8988T (cell line): Measurements from ENCODE around the gene SLC5A12.
"Not testable (repeated sequence)": the region's sequence is repeated elsewhere in the genome, so short reads cannot be mapped to it uniquely, and the experiment has no call there.

ENCODE experiments used
- DNase-seq: peaks from one replicate; pipeline ENCODE4 v3.0.0; 2011

SLC5A12 gene

DNA sequence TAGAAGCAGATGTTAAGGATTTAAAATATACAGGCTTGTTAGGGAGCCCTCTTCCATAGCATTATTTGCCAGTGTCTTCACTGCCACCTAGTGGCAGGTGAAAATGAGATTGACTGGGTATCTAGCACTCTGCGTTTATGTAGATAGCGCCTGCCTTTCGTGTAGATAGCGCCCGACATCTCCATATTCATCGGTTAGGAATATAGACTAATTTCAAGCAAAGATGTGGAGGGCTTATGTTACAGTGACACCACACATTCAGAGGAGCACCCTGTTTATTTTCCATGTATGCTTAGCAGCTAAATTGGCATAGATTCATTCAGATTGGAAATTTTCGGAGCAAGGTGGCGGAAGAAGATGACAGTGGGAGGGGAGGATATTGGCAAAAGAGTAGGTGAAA lies 72.0 kb downstream of the SLC5A12 start:
- DNase-seq = peak; percentile 16

DNA sequence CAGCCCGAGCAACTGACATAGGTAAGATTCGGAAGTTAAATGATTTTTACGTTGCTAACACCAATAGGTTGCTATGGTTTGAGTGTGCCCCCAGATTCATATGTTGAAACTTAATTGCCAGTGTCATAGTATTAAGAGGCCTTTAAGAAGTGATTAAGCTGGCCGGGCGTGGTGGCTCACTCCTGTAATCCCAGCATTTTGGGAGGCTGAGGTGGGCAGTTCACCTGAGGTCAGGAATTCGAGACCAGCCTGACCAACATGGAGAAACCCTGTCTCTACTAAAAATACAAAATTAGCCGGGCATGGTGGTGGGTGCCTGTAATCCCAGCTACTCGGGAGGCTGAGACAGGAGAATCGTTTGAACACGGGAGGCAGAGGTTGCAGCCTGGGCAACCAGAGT lies 78.5 kb downstream of the SLC5A12 start:
- DNase-seq = not testable (repeated sequence)

GRCh38 chr11:26632691-26633159 lies 89.1 kb downstream of the SLC5A12 start:
- DNase-seq = no peak

DNA sequence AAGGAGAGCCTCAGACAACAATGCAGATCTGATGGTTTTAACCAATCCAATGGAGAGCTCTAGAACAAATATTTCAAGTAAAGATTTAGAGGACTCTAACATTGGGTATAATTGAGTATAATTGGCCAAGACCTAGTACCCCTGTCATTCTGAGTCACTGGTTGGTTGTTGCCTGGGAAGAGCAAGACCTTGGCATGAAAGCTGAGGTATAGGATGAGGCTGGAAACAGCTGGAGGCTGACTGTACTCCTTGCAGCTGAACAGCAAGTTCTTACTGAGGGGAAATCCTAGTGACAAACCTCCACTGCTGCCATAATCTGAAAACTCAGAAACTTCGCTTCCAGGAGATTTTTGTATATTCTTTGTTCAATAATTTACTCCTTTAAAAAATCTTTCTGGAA lies 95.5 kb downstream of the SLC5A12 start:
- no peak for DNase-seq

GRCh38 chr11:26623076-26623659 lies 98.7 kb downstream of the SLC5A12 start:
- DNase-seq = no peak

DNA sequence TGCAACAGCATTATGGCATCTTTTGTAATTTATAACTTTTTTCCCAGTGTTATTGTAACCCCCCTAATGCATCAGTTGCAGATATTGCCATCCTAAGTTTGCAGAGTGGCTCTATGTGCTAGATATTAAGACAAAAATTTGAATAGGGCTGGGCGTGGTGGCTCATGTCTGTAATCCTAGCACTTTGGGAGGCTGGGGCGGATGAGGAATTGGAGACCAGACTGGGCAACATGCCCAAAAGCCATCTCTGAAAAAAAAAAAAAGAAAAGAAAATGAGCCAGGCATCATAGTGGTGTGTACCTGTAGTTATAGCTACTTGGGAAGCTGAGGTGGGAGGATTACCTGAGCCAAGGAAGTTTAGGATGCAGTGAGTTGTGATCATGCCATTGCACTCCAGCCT lies 99.7 kb downstream of the SLC5A12 start:
- DNase-seq = no peak

- peak; percentile 49 for DNase-seq
These were observed 100.7 kb downstream of the SLC5A12 start for GRCh38 chr11:26621132-26621531.

DNA sequence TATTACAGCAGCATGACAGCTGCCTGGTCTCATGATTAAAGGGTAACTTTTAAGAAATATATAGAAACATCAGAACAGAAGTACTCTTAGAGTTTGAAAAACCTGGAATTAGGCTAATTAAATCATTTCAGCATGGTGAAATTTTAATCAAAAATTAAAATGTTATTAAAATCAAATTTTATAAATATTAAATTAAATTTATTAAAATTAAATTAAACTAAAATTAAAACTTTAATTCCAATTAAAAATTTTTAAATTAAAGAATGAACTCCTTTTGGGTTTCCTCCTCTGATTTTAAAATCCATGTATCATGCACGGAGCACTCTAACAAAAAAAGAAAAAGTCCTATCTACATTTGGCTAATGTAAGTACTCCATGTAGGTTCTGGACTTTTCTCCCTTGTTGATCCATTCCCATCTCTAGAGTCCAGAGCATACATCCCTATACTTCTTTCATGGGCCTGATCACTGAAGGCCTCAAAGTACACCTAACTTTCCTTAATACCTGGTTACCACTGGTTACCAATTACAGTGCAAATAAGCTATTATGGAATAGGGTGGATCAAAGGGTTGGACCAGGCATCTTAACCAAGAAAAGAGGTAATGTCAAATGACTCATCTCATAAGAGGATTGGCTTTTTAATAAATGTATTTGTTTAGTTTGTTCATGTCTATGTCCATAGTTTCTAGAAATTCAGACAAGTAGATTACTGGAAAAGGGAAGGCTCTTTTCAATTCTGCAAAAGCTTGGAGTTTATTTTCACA lies 101.4 kb downstream of the SLC5A12 start:
- DNase-seq = no peak

DNA sequence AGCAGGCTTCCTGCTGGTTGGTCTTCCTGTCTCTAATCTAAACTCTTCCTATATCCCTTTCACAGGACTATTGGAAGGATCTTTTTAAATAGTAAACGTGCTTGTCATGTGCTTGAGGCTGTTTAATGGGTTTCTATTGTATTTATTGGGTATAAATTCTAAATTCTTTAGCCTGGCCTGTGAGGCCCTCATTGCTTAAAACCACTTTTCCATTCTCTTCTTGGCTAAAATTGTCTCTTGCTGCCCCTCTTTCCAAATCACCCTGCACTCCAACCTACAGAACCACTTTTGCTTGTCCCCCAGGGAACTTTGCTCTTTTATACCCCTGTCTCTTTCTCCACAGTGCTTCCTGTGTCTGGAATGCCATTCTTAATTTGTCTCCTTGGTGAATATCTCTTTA lies 103.4 kb downstream of the SLC5A12 start:
- DNase-seq = no peak
